ENCODE measurements around the gene ABR. TPM values are rescaled to one million over a fixed set of nuclear protein-coding genes. Genes with fewer than 3 reads are reported as not detected.

Gene ABR
- polyA plus RNA-seq, 3 donors: 19.8 to 160 (median 26.0) TPM

DNA sequence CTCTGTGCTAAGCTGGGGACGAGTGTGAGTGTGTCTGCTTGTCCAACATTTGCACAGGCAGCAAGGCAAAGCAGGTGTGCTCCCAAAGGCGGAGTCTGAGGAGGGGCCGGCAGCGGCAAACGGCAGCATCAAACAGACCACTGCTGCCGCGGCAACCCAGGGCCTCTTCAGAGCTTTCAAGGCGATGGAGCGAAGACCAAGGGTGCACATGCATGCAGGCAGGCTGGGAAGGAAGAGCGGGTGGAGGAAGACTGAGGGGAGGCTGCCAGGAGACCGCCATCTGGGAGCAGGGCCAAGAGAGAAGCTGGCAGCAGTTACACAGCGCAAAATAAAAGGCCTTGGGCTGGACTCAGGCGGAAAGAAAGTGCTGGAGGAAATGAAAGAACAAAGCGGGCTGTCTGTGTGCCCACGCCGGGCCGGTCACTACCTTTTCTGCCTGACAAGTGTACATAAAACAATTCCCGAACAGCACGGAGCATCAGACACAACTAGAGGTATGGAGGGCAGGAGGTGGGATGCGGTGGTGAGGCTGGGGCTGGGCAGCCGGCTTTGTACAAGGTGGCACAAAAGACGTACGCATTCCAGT is 174.3 kb downstream of the ABR start:
- Histone ChIP-seq H4K20me1 (ENCODE audit: insufficient read depth, low read length) (peaks cover 93% of the 10 kb centered on the region), H3K4me1 (ENCODE audit: control insufficient read depth in 1 of 2, insufficient read depth in 2 of 2, low read length in 2 of 2) (no peaks in the 10 kb centered on the region), H3K4me2 (replicated peaks; ENCODE audit: extremely low read depth, low read length, poor library complexity, severe bottlenecking) (no peak overlapping the region), H3K27me3 (ENCODE audit: control insufficient read depth in 2 of 2, insufficient read depth in 2 of 2, low read length in 2 of 2) (no peaks in the 10 kb centered on the region), H3K9me3 (replicated peaks in 1 of 2; ENCODE audit: control insufficient read depth in 1 of 2, insufficient read depth in 1 of 2, low read length in 2 of 2) (no peaks in the 10 kb centered on the region), H3K4me3 (replicated peaks in 1 of 3; ENCODE audit: low read depth in 2 of 3, low read length in 3 of 3) (no peak overlapping the region), H3K79me2 (ENCODE audit: insufficient read depth, low read length) (no peaks in the 10 kb centered on the region), H3K27ac (ENCODE audit: low read depth in 1 of 2, low read length in 2 of 2) (no peak overlapping the region), H3K9ac (ENCODE audit: insufficient read depth, low read length, poor library complexity, severe bottlenecking) (no peak overlapping the region), H3K36me3 (replicated peaks in 1 of 2; ENCODE audit: control insufficient read depth in 1 of 2, insufficient read depth in 2 of 2, low read length in 2 of 2) (peaks cover 93 to 99% of the 10 kb centered on the region in 2 donors), H2AFZ (ENCODE audit: insufficient read depth, low read depth, low read length, poor library complexity, severe bottlenecking) (no peak overlapping the region)
- Mint-ChIP-seq H3K9me3 (no peaks in the 10 kb centered on the region), H3K36me3 (peaks cover 72 to 90% of the 10 kb centered on the region in 2 donors), H3K27me3 (ENCODE audit: low read depth in 3 of 3) (peaks cover 0 to 2% (median 0%) of the 10 kb centered on the region in 3 donors), H3K4me3 (no peak overlapping the region), H3K27ac (peak overlapping the region in 5 of 7 donors; percentile 10 to 70 (median 50)), H3K4me1 (no peaks in the 10 kb centered on the region)
- WGBS (ENCODE audit: insufficient coverage): 27% methylated on average over 21 of the region's 23 CpGs
- TF ChIP-seq, protein P1, sequence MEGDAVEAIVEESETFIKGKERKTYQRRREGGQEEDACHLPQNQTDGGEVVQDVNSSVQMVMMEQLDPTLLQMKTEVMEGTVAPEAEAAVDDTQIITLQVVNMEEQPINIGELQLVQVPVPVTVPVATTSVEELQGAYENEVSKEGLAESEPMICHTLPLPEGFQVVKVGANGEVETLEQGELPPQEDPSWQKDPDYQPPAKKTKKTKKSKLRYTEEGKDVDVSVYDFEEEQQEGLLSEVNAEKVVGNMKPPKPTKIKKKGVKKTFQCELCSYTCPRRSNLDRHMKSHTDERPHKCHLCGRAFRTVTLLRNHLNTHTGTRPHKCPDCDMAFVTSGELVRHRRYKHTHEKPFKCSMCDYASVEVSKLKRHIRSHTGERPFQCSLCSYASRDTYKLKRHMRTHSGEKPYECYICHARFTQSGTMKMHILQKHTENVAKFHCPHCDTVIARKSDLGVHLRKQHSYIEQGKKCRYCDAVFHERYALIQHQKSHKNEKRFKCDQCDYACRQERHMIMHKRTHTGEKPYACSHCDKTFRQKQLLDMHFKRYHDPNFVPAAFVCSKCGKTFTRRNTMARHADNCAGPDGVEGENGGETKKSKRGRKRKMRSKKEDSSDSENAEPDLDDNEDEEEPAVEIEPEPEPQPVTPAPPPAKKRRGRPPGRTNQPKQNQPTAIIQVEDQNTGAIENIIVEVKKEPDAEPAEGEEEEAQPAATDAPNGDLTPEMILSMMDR (IDR thresholded peaks at IDR 0.05): no peak
- intact Hi-C loops (cut with micrococcal nuclease): loop anchor here in 1 of 2 donors (10.0 kb wide), 1 partner anchor 49 kb away; no protein-coding TSS in a partner anchor
- DNase-seq: no peak

DNA sequence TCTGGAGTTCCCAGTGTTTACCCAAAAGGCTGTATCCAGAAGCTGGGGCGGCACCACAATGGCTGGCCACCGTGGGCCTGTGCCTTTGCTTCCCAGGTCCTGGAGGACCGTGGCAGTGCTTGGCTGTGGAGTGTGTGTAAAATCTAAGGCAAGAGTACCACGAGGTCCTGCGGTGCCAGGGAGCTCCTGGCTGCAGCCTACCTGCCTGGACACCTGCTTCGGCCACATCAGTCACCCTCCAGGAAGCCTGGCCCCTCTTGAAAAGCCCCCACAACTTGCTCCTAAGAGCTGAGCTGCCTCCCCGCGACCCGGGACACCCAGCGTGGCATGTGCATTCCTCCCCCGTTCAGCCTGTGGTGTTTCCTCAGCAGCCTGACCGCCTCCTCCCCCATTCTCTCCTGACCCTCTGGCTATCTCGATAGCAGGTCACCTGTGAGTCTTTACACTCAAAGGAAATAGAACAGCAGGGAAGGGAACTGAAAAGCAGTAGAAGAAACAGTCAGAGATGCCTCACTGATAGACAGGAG is 174.9 kb downstream of the ABR start:
- no peak overlapping the region for H3K4me3 Mint-ChIP-seq
- TF ChIP-seq, protein P1 (IDR thresholded peaks at IDR 0.05): no peak
- Histone ChIP-seq H3K9ac (ENCODE audit: insufficient read depth, low read length, poor library complexity, severe bottlenecking) (no peak overlapping the region), H3K4me1 (ENCODE audit: control insufficient read depth in 1 of 2, insufficient read depth in 2 of 2, low read length in 2 of 2) (no peaks in the 10 kb centered on the region), H3K27me3 (ENCODE audit: control insufficient read depth in 2 of 2, insufficient read depth in 2 of 2, low read length in 2 of 2) (no peaks in the 10 kb centered on the region), H3K36me3 (replicated peaks in 1 of 2; ENCODE audit: control insufficient read depth in 1 of 2, insufficient read depth in 2 of 2, low read length in 2 of 2) (peaks cover 92 to 97% of the 10 kb centered on the region in 2 donors), H3K4me2 (replicated peaks; ENCODE audit: extremely low read depth, low read length, poor library complexity, severe bottlenecking) (no peak overlapping the region), H4K20me1 (ENCODE audit: insufficient read depth, low read length) (peaks cover 91% of the 10 kb centered on the region), H3K79me2 (ENCODE audit: insufficient read depth, low read length) (no peaks in the 10 kb centered on the region), H3K9me3 (replicated peaks in 1 of 2; ENCODE audit: control insufficient read depth in 1 of 2, insufficient read depth in 1 of 2, low read length in 2 of 2) (no peaks in the 10 kb centered on the region), H2AFZ (ENCODE audit: insufficient read depth, low read depth, low read length, poor library complexity, severe bottlenecking) (no peak overlapping the region), H3K27ac (ENCODE audit: low read depth in 1 of 2, low read length in 2 of 2) (no peak overlapping the region), H3K4me3 (replicated peaks in 1 of 3; ENCODE audit: low read depth in 2 of 3, low read length in 3 of 3) (no peak overlapping the region)
- 87% methylated on average over 10 of the region's 13 CpGs for WGBS (ENCODE audit: insufficient coverage)
- no peak for DNase-seq
- peak overlapping the region in 1 of 7 donors; percentile 70 for H3K27ac Mint-ChIP-seq
- H3K36me3 Mint-ChIP-seq: peaks cover 72 to 89% of the 10 kb centered on the region in 2 donors
- intact Hi-C loops (cut with micrococcal nuclease): loop anchor here in 1 of 2 donors (10.0 kb wide), 1 partner anchor 50 kb away; no protein-coding TSS in a partner anchor
- H3K27me3 Mint-ChIP-seq (ENCODE audit: low read depth in 3 of 3): peaks cover 0 to 2% (median 0%) of the 10 kb centered on the region in 3 donors
- no peaks in the 10 kb centered on the region for H3K4me1 Mint-ChIP-seq
- no peaks in the 10 kb centered on the region for H3K9me3 Mint-ChIP-seq
